GM12872 (cell line): ENCODE measurements around the gene NRP2.

Source experiments
- CTCF ChIP-seq: IDR thresholded peaks from 3 replicates; pipeline ENCODE4 v1.5.1; 2011; ENCODE audit warnings: low read depth, mild to moderate bottlenecking, low read length, moderate library complexity; ENCODE audit not compliant: insufficient read depth

NRP2 gene

GRCh38 chr2:205688417-205689200 is 6.3 kb downstream of the NRP2 start:
- no peak for TF ChIP-seq CTCF

- no peak for TF ChIP-seq CTCF
Observed at GRCh38 chr2:205689820-205690219, 7.5 kb downstream of the NRP2 start.

- TF ChIP-seq CTCF: no peak
Observed at GRCh38 chr2:205692104-205692503, 9.8 kb downstream of the NRP2 start.

GRCh38 chr2:205694256-205694655 is 12.0 kb downstream of the NRP2 start:
- no peak for TF ChIP-seq CTCF

GRCh38 chr2:205695460-205695991 is 13.2 kb downstream of the NRP2 start:
- no peak for TF ChIP-seq CTCF

- no peak for TF ChIP-seq CTCF
Observed at GRCh38 chr2:205696331-205696926, 14.1 kb downstream of the NRP2 start.

GRCh38 chr2:205696927-205697441 is 14.7 kb downstream of the NRP2 start:
- TF ChIP-seq CTCF: no peak
